SK-N-MC (cell line): Measurements from ENCODE around the gene SLC5A10.

ENCODE experiments used
- EZH2 ChIP-seq: fragments of 200-600 bp; sonication (generic); IDR thresholded peaks from one replicate; pipeline ENCODE4 v1.6.1; 2017; ENCODE audit warnings: antibody characterized with exemption
- FOXP2 ChIP-seq: optimal IDR thresholded peaks from 2 replicates; pipeline ENCODE3; 2011; ENCODE audit warnings: mild to moderate bottlenecking, moderate library complexity; ENCODE audit not compliant: insufficient read depth; ENCODE audit errors: extremely low read length, control extremely low read depth

- TF ChIP-seq EZH2 (no peak), FOXP2 (no peak)
Observed at GRCh38 chr17:18905226-18905625, 46.7 kb upstream of the SLC5A10 start.
